CD4-positive, alpha-beta memory T cell (primary cell): ENCODE measurements around the gene C18orf32. TPM values are rescaled to one million over a fixed set of nuclear protein-coding genes. Genes with fewer than 3 reads are reported as not detected.

Experiments used
- CTCF ChIA-PET: fragments of 350-600 bp; sonication (Branson Sonifier 250); formaldehyde crosslinking; loops from one replicate; lab custom pipeline; 2021; ENCODE audit warnings: inconsistent platforms; ENCODE audit not compliant: partially characterized antibody; lab: Charles Lee
- POLR2A ChIA-PET: fragments of 350-600 bp; sonication (Branson Sonifier 250); formaldehyde crosslinking; loops from one replicate; lab custom pipeline; 2021; ENCODE audit not compliant: partially characterized antibody; lab: Charles Lee
- DNase-seq, 5 donors: peaks; one replicate each; pipeline versions ENCODE4 v3.0.0 to v3.0.0-alpha.2; 2020 to 2022; ENCODE audit warnings: mixed read lengths in 1 of 5
- H3K27ac ChIP-seq: one replicate; pipeline ENCODE4 v1.7.0; 2013; ENCODE audit warnings: low read depth, low read length
- H3K27me3 ChIP-seq: 2 replicates; pipeline ENCODE4 v1.7.0; 2013; ENCODE audit warnings: mild to moderate bottlenecking, low read length, moderate library complexity; ENCODE audit not compliant: insufficient read depth
- H3K36me3 ChIP-seq: 2 replicates; pipeline ENCODE4 v1.7.0; 2013; ENCODE audit warnings: mild to moderate bottlenecking, low read length, moderate library complexity; ENCODE audit not compliant: insufficient read depth
- H3K4me1 ChIP-seq: 2 replicates; pipeline ENCODE4 v1.7.0; 2013; ENCODE audit warnings: mild to moderate bottlenecking, low read length, moderate library complexity; ENCODE audit not compliant: insufficient read depth
- H3K4me3 ChIP-seq, 2 donors: one replicate each; pipeline ENCODE4 v1.7.0; 2013; ENCODE audit warnings: low read length in 2 of 2, mild to moderate bottlenecking in 1 of 2
- H3K9me3 ChIP-seq, 2 donors: one replicate each; pipeline ENCODE4 v1.7.0; 2013; ENCODE audit warnings: low read length in 2 of 2, control low read depth in 1 of 2; ENCODE audit not compliant: control insufficient read depth in 1 of 2
- H3K27ac Mint-ChIP-seq, 7 donors: one replicate each; pipeline ENCODE4 v1.8.0; 2020 to 2021; ENCODE audit warnings: mixed read lengths in 7 of 7, mild to moderate bottlenecking in 6 of 7, inconsistent platforms in 3 of 7, moderate library complexity in 3 of 7
- H3K27me3 Mint-ChIP-seq, 2 donors: one replicate each; pipeline ENCODE4 v1.8.0; 2020 to 2021; ENCODE audit warnings: mixed read lengths in 2 of 2
- H3K36me3 Mint-ChIP-seq, 2 donors: one replicate each; pipeline ENCODE4 v1.8.0; 2020 to 2021; ENCODE audit warnings: mixed read lengths in 2 of 2, inconsistent platforms in 1 of 2, mild to moderate bottlenecking in 1 of 2
- H3K4me1 Mint-ChIP-seq, 4 donors: one replicate each; pipeline ENCODE4 v1.8.0; 2020 to 2021; ENCODE audit warnings: mixed read lengths in 4 of 4, mild to moderate bottlenecking in 1 of 4
- H3K4me3 Mint-ChIP-seq, 8 donors: one replicate each; pipeline ENCODE4 v1.8.0; 2020 to 2021; ENCODE audit warnings: mixed read lengths in 8 of 8, mild to moderate bottlenecking in 7 of 8, moderate library complexity in 6 of 8, inconsistent platforms in 3 of 8
- H3K9me3 Mint-ChIP-seq, 8 donors: one replicate each; pipeline ENCODE4 v1.8.0; 2020 to 2021; ENCODE audit warnings: mixed read lengths in 8 of 8, mild to moderate bottlenecking in 5 of 8, inconsistent platforms in 3 of 8, moderate library complexity in 1 of 8
- intact Hi-C: fragments of 100-400 bp; cut with micrococcal nuclease; formaldehyde crosslinking; loops from one replicate; pipeline ENCODE4 v1.15.1; 2023
- polyA plus RNA-seq, 2 donors: library from polyadenylated mRNA; unstranded; fragments of 300-500 nt; fragmentation: Illumina TruSeq; gene quantifications; one replicate each; pipeline ENCODE4 v1.2.3, GENCODE V29; 2021
- total RNA-seq, 2 experiments: library from RNA; stranded (reverse); gene quantifications; one replicate each; pipeline ENCODE4 v1.2.3, GENCODE V29; 2021

C18orf32 gene
- total and polyA plus RNA-seq, 4 experiments from 2014 or later, result 48.7 to 138 (median 69.5) TPM

GRCh38 chr18:49491857-49492693, 5.0 kb upstream of the C18orf32 start, which contains the start of gene RPL17:
Gene RPL17, minus strand, starts transcription at chr18:49492465.
- Mint-ChIP-seq H3K27ac (peak within 1 kb of the TSS; percentile 93 to 99 (median 97)), H3K4me3 (peak within 1 kb of the TSS; percentile 91 to 100 (median 98)), H3K4me1 (peaks cover 44 to 54% (median 49%) of the 10 kb centered on the region in 4 donors), H3K36me3 (peaks cover 37 to 48% of the 10 kb centered on the region in 2 donors), H3K27me3 (no peaks in the 10 kb centered on the region), H3K9me3 (no peaks in the 10 kb centered on the region)
- peaks cover 29% of the 10 kb centered on the region for H3K36me3 ChIP-seq
- intact Hi-C loops, result loop anchor here (1.0 to 10.0 kb wide), 8 partner anchors 32 to 1703 kb away; partner anchors contain the start of genes DYM, MBD1, MEX3C and SKA1
- peak within 1 kb of the TSS; percentile 62 to 95 for H3K4me3 ChIP-seq
- peaks cover 45% of the 10 kb centered on the region for H3K4me1 ChIP-seq
- ChIA-PET CTCF (no interaction called here), POLR2A (interaction anchor here (1.0 to 1.6 kb wide), 3 partner anchors 32 to 495 kb away, joined by 3 to 4 read pairs (median 3); no protein-coding TSS in a partner anchor)
- peak; percentile 92 to 94 (median 93) for DNase-seq
- peak within 1 kb of the TSS; percentile 96 for H3K27ac ChIP-seq
- no peaks in the 10 kb centered on the region for H3K9me3 ChIP-seq
- H3K27me3 ChIP-seq, result no peaks in the 10 kb centered on the region

- Histone ChIP-seq H3K27ac (peak overlapping the region; percentile 96), H3K36me3 (peaks cover 29% of the 10 kb centered on the region), H3K27me3 (no peaks in the 10 kb centered on the region), H3K4me1 (peaks cover 45% of the 10 kb centered on the region), H3K9me3 (no peaks in the 10 kb centered on the region), H3K4me3 (peak overlapping the region; percentile 62 to 95)
- Mint-ChIP-seq H3K9me3 (no peaks in the 10 kb centered on the region), H3K36me3 (peaks cover 37 to 54% of the 10 kb centered on the region in 2 donors), H3K27me3 (no peaks in the 10 kb centered on the region), H3K27ac (peak overlapping the region; percentile 93 to 99 (median 97)), H3K4me1 (peaks cover 45 to 60% (median 50%) of the 10 kb centered on the region in 4 donors), H3K4me3 (peak overlapping the region; percentile 91 to 100 (median 98))
- DNase-seq, result no peak
- ChIA-PET CTCF (no interaction called here), POLR2A (interaction anchor here (1.3 to 1.6 kb wide), 2 partner anchors 328 to 494 kb away, joined by 3 to 4 read pairs; no protein-coding TSS in a partner anchor)
- intact Hi-C loops, result loop anchor here (5.0 to 10.0 kb wide), 2 partner anchors 539 to 1703 kb away; partner anchors contain the start of genes MEX3C and SMAD7
These were observed 4.5 kb upstream of the C18orf32 start for GRCh38 chr18:49491534-49491856.

- no peaks in the 10 kb centered on the region for H3K27me3 Mint-ChIP-seq
- H3K4me1 ChIP-seq, result peaks cover 54% of the 10 kb centered on the region
- H3K36me3 ChIP-seq, result peaks cover 29% of the 10 kb centered on the region
- no peaks in the 10 kb centered on the region for H3K9me3 Mint-ChIP-seq
- peak in 2 of 5 donors; percentile 18 to 20 for DNase-seq
- POLR2A ChIA-PET, result interaction anchor here (1.6 kb wide), 1 partner anchor 493 kb away, joined by 3 read pairs; no protein-coding TSS in a partner anchor
- CTCF ChIA-PET, result no interaction called here
- no peaks in the 10 kb centered on the region for H3K9me3 ChIP-seq
- H3K4me3 Mint-ChIP-seq, result peak overlapping the region; percentile 26 to 98 (median 94)
- H3K27ac Mint-ChIP-seq, result peak overlapping the region; percentile 93 to 99 (median 97)
- H3K27ac ChIP-seq, result peak overlapping the region; percentile 96
- H3K4me1 Mint-ChIP-seq, result peaks cover 50 to 67% (median 58%) of the 10 kb centered on the region in 4 donors
- no peaks in the 10 kb centered on the region for H3K27me3 ChIP-seq
- intact Hi-C loops, result loop anchor here (5.0 to 10.0 kb wide), 2 partner anchors 538 to 1704 kb away; partner anchors contain the start of genes MEX3C and SMAD7
- peaks cover 37 to 59% of the 10 kb centered on the region in 2 donors for H3K36me3 Mint-ChIP-seq
- H3K4me3 ChIP-seq, result no peak overlapping the region
These were observed 3.3 kb upstream of the C18orf32 start for GRCh38 chr18:49490246-49490762.

- Mint-ChIP-seq H3K27me3 (no peaks in the 10 kb centered on the region), H3K27ac (peak overlapping the region; percentile 93 to 100 (median 98)), H3K4me3 (peak overlapping the region; percentile 91 to 99 (median 96)), H3K36me3 (peaks cover 46 to 70% of the 10 kb centered on the region in 2 donors), H3K4me1 (peaks cover 52 to 87% (median 67%) of the 10 kb centered on the region in 4 donors), H3K9me3 (no peaks in the 10 kb centered on the region)
- POLR2A ChIA-PET, result interaction anchor here (0.8 to 4.6 kb wide), 22 partner anchors 8 to 1391 kb away, joined by 3 to 81 read pairs (median 5); partner anchors contain the start of genes ACAA2, CTIF, DYM and MBD1
- intact Hi-C loops, result loop anchor here (1.0 to 5.0 kb wide), 3 partner anchors 28 to 800 kb away; partner anchors contain the start of genes CFAP53 and DYM
- Histone ChIP-seq H3K27me3 (no peaks in the 10 kb centered on the region), H3K27ac (peak overlapping the region; percentile 81), H3K4me1 (peaks cover 69% of the 10 kb centered on the region), H3K4me3 (peak overlapping the region in 1 of 2 donors; percentile 66), H3K36me3 (peaks cover 35% of the 10 kb centered on the region), H3K9me3 (no peaks in the 10 kb centered on the region)
- CTCF ChIA-PET, result interaction anchor here (1.2 kb wide), 1 partner anchor 370 kb away, joined by 3 read pairs; no protein-coding TSS in a partner anchor
- DNase-seq, result no peak
These were observed 777 bp upstream of the C18orf32 start for GRCh38 chr18:49487711-49488310.

GRCh38 chr18:49486606-49486952, 455 bp downstream of the C18orf32 start:
- Mint-ChIP-seq H3K27ac (peak overlapping the region; percentile 93 to 100 (median 98)), H3K36me3 (peaks cover 48 to 73% of the 10 kb centered on the region in 2 donors), H3K4me3 (peak overlapping the region; percentile 91 to 99 (median 96)), H3K27me3 (no peaks in the 10 kb centered on the region), H3K4me1 (peaks cover 45 to 77% (median 59%) of the 10 kb centered on the region in 4 donors), H3K9me3 (no peaks in the 10 kb centered on the region)
- Histone ChIP-seq H3K27me3 (no peaks in the 10 kb centered on the region), H3K4me3 (peak overlapping the region; percentile 66 to 71), H3K9me3 (no peaks in the 10 kb centered on the region), H3K4me1 (peaks cover 64% of the 10 kb centered on the region), H3K36me3 (peaks cover 42% of the 10 kb centered on the region), H3K27ac (peak overlapping the region; percentile 81)
- POLR2A ChIA-PET, result interaction anchor here (1.1 to 4.6 kb wide), 17 partner anchors 9 to 1392 kb away, joined by 3 to 81 read pairs (median 5); partner anchors contain the start of genes ACAA2, DYM and ME2
- CTCF ChIA-PET, result interaction anchor here (0.7 to 2.3 kb wide), 4 partner anchors 9 to 812 kb away, joined by 3 to 8 read pairs (median 4); no protein-coding TSS in a partner anchor
- no peak for DNase-seq
- intact Hi-C loops, result loop anchor here (5.0 kb wide), 1 partner anchor 781 kb away; the partner anchor contains the start of gene CFAP53

- peaks cover 46 to 72% of the 10 kb centered on the region in 2 donors for H3K36me3 Mint-ChIP-seq
- POLR2A ChIA-PET, result interaction anchor here (1.0 to 4.6 kb wide), 13 partner anchors 9 to 685 kb away, joined by 3 to 81 read pairs (median 12); partner anchors contain the start of genes ACAA2 and DYM
- peak overlapping the region; percentile 81 for H3K27ac ChIP-seq
- H3K27me3 ChIP-seq, result no peaks in the 10 kb centered on the region
- H3K4me3 ChIP-seq, result peak overlapping the region; percentile 66 to 71
- no peaks in the 10 kb centered on the region for H3K9me3 Mint-ChIP-seq
- H3K27ac Mint-ChIP-seq, result peak overlapping the region; percentile 93 to 100 (median 98)
- peak overlapping the region; percentile 91 to 99 (median 96) for H3K4me3 Mint-ChIP-seq
- H3K27me3 Mint-ChIP-seq, result no peaks in the 10 kb centered on the region
- CTCF ChIA-PET, result interaction anchor here (0.6 to 2.3 kb wide), 5 partner anchors 10 to 812 kb away, joined by 3 to 8 read pairs (median 4); no protein-coding TSS in a partner anchor
- H3K36me3 ChIP-seq, result peaks cover 44% of the 10 kb centered on the region
- no peaks in the 10 kb centered on the region for H3K9me3 ChIP-seq
- intact Hi-C loops, result loop anchor here (5.0 kb wide), 1 partner anchor 781 kb away; the partner anchor contains the start of gene CFAP53
- H3K4me1 Mint-ChIP-seq, result peaks cover 41 to 72% (median 54%) of the 10 kb centered on the region in 4 donors
- H3K4me1 ChIP-seq, result peaks cover 59% of the 10 kb centered on the region
- DNase-seq, result no peak
These were observed 900 bp downstream of the C18orf32 start for GRCh38 chr18:49486134-49486533.
